Suppressor macrophage treated with lipopolysaccharide for 1 hour (primary cell): ENCODE data around the gene UBE2S.

Source experiments
- DNase-seq, 3 donors: peaks; one replicate each; pipeline ENCODE4 v3.0.0-alpha.2; 2020 to 2022

The UBE2S gene

DNA sequence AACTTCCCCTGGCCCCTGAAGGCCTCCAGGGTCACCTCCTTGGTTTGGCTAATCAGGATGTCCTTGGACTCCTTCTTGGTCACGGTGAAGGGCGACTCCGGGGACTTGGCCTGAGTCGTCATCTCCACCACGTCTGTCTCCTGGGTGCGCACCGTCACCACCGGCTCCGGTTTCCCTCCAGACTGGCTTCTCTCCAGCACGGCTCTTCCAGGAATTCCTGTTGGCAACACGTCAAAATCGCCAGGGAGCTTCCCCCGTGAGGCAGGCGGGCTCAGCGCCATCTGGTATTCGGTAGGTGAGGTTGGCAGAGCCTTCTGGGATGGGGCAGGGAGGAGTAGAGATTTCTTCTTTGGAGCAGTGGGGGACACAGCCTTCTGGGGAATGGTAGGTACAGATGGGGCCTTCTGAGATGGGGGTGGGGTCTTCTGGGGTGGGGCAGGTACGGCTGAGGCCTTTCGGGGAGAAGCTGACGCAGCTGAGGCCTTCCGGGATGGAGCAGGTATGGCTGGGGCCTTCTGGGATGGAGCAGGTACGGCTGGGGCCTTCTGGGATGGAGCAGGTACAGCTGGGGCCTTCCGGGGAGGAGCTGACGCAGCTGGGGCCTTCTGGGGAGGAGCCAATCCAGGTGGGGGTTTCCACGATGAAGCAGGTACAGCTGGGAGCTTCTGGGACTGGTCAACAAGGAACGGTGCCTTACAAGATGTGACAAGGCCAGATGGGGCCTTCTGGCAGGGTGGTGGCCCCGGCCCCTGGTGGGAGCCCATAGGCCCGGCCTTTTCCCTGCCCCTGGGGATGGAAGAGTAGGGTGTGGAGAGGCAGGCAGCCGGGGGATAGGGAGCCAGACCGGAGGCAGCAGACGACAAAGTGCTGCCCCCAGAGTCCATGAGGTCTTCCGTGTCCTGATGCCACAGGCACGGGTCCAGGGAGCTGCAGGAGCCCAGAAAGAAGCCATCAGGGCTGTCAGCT is 48.4 kb downstream of the UBE2S start:
- DNase-seq = no peak

DNA sequence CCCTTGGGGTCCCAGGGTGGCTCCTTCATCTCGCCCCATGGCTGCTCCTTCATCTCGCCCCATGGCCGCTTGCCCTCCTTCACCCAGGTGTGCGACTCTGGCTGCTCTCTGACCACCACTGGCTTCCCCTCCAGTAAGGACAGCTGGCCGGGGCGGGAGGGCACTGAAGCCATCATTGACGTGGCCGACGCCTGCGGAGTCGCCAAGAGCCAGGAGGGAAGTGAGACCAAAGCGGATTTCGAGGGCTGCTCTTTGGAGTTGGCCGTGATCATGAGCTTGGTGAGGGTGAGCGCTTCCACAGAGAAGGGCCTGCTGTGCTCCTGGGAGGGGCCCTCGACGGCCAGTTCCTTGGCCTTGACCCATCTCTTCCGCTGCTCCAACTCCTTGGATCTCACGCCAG is 49.1 kb downstream of the UBE2S start:
- no peak for DNase-seq

DNA sequence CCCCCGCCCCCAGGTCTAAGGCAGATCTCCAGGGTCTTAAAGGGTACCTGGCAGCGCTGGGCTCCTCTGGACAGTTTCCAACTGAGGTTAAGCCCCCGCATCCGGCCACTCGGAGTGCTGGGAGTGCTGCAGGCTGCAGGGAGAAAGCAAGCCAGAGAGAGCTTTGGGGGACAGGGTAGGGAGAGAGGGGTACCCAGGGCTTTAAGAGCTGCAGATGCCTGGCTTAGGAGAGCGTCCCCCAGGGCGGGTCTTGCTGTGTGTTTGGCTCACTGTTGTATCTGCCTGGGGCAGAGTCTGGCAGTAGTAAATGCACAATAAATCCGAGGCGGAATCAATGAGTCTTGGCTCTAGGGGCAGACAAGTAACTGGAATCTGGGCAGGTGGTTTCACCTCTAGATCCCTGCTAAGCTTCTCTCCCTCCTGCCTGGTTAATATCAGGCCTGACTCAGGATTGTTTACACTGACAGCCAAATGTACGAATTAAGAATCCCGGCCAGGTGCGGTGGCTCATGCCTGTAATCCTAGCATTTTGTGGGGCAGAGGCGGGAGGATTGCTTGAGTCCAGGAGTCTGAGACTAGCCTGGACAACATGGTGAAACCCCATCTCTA is 52.3 kb downstream of the UBE2S start:
- no peak for DNase-seq

DNA sequence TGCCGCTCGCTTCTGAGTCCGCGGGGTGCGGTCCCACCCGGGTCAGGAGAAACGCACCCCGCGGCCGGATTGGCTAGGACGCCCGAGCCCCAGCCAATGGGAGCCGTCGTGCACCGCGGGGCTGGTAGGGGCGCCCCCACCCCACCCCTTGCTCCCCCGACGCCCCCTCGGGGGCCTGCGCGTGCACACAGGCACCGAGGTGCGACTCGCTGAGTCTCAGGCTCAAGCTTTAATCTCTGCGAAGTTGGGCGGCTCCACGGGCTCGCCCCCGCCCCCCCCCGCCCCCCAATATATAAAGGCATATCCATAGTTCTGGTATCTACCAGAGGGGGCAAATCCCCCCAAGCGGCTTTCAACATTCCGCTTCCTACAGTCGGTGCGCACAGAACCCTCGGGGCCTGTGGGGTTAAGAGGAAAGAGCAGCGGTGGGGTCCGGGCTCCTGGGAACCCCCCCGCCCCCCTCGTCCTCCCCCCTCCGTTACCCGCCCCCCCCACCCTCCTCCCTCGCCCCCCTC is 52.8 kb downstream of the UBE2S start, which contains the start of gene COX6B2:
Gene COX6B2, minus strand, starts transcription at position 22 of the 515 bp plus-strand sequence. CDS start 198 bp downstream, outside the sequence.
- DNase-seq = no peak

DNA sequence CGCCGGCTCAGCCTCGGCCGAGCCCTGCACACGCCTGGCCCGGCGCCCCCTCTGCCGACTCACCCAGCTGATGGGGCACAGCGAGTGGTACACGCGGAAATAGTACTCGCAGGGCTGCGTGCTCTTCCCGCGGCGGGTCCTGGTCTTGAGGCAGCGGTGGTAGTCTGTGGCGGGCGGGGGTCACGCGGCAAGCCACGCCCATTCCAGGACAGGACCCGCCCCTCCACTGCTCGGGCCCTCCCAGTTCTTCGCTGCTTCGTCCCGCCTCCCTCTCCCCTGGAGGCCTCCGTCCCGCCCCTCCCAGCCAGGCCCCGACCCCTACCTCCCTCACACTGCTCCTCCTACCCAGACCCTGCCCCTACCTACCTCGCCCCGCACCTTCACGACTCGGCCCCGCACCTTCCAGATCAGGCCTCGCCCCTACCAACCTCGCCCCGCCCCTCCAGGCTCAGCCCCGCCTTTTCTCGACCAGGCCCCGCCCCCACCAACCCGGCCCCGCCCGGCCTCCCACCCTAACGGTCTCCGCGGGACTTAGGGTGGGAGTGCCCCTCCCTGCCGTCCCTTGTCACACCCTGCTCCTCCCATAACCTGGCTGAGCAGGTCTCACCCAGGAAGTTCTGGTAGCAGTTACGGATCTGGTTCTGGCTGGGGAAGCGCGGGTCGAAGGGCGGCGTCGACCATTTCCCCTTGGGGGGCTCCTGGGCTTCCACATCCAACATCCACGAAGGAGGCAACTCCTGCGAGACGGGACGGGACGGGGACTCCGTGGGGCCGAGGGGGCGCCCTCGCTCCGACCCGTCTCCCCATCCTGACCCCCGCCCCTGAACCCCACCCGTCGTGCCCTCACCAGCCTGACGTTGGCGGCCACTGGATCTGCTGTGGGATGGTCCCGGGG is 53.5 kb downstream of the UBE2S start:
- peak; percentile 68 to 81 (median 75) for DNase-seq

DNA sequence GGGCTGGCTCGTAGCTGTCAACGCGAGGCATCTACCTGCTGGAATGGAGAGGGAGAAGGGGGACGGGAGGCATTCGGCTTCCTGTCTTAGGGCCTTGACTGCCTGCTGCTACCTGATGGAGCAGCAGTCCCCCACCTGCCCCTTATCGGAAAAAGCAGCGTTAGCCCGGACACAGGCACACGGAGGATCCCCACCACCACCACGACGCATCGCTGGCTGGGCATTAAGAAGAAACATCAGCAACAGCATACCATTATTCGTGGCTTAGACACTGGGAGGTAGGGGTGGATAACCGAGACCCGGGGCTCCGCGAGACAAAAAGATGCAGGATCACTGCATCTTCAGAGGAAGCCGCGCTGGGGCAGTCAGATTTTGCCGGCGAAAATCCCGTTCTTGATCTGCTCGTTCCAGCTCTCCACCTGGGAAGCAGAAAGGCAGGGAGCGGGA is 54.2 kb downstream of the UBE2S start:
- DNase-seq = no peak

DNA sequence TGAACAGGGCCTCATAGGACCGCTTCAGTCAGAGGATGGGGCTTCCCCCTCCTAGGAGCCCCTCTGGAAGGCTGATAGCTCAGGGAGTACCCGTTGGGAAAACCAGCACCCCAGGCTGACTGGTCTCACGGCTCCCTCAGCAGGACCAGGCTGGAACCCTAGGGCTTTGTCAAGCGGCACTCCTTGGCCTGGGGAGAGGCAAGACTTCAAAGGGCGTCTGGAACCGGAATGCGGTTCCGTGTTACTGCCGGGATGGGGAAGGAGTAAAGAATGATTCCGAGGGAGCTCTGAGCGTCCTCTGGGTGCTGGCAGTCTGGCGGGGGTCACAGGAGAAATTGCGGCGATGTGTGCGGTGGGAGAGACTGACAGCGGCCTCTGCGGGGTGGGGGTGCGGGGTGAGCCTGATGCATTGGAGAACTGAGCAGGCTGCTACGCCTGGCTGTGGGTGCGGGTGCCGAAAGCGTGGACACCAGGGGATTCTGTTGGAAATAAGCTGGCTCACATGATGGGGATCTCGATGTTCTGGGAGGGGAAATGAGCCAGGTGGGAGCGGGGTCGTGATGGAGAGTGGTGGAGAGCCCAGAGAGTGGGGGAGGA is 54.9 kb downstream of the UBE2S start:
- no peak for DNase-seq

DNA sequence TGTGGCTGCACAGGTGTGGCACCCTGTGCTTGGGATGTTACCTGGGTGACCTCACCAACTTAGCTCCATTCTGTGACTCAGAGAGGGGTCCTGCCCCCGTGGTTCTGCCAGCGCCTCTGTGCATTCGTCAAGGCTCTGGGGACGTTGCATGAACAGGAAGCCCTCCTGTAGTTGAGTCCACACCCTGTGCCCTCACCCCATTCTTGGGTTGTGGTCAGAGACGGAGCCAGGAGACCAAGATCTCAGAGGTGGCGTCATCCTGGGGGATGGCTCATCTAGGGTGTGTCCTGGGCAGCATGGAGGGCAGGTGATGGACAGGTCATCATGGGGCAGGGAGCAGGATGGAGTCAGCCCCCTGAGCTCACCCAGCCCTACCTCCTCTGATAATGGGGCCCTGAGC is 55.5 kb downstream of the UBE2S start:
- DNase-seq = no peak

DNA sequence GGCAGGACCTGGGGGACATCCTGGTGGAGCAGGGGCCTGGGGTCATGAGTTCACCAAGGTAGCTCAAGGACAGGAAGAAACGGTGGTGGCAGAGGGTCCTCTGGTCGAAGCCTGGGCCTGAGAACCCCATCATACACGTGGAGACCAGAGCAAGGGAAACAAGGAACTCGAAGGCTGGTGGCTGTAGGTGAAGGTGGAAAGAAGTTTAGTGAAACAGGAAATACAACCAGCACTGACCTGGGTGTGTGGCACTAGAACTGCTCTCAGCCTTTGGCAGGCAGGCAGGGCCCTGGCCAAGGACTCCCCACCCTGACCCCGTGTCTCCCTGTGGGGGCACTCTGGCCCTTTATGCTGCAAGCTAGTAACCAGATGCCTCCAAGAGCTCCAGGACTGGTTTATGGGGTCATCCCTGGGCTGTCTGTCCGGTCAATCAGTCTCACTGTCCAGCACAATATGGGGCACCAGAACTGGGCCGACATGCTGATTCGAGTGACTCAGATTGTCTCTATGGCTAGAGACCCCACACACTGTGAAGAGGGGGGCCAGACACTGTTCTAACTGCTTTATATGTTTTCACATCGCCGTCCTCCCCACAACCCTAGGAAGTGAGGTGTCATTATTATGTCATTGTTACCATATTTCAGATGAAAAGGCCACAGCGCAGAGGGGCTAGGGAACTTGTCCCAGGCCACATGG is 56.8 kb downstream of the UBE2S start:
- DNase-seq = no peak
